Caki2 (cell line): Measurements from ENCODE around the gene RANGAP1. TPM values are rescaled to one million over a fixed set of nuclear protein-coding genes. Genes with fewer than 3 reads are reported as not detected.
"Not testable (repeated sequence)": the region's sequence is repeated elsewhere in the genome, so short reads cannot be mapped to it uniquely, and the experiment has no call there.

Experiments
- DNase-seq: peaks from one replicate; pipeline ENCODE4 v3.0.0-alpha.2; 2015; ENCODE audit warnings: low read depth
- in situ Hi-C: cut with HindIII; loops from 2 replicates; pipeline ENCODE4 v1.10.0; 2016; ENCODE audit warnings: low sequenced_read_pairs, low pct_unique_long_range_greater_than_20kb, mixed read lengths
- total RNA-seq: library from RNA; depleted of rRNA; stranded (reverse); fragments of >200 nt; shearing (Covaris generic); gene quantifications from 2 replicates; pipeline ENCODE4 v1.2.3, GENCODE V29; 2014; ENCODE audit warnings: low replicate concordance

RANGAP1 gene
- total RNA-seq, 1 experiment from 2014 or later, result 208 TPM

DNA sequence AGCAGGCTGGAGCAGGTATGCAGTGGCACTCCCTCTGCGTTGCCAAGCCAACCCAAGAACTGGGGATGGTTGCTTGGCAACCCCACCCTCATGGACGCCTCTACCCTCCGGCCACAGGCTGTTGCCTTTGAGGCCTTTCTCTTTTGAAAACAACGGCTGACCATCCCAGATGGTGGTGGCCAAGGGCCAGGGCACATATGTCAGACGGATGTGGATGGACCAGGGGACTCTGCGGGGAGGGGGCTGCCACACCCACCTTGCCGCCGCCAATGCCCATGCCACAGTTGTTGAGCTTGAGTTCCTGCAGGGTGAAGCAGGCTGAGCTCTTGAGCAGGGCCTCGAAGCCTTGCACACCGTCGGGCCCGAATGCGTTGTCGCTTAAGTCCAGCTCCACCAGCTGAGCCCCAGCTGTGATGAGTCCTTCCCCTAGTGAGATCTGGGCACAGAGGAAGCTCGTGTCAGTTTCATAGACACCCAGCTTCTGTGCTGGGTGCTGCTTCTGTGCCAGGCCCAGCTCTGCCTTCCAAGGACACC, 21.5 kb downstream of the RANGAP1 start:
- in situ Hi-C loops, result no loop called here
- DNase-seq, result no peak

DNA sequence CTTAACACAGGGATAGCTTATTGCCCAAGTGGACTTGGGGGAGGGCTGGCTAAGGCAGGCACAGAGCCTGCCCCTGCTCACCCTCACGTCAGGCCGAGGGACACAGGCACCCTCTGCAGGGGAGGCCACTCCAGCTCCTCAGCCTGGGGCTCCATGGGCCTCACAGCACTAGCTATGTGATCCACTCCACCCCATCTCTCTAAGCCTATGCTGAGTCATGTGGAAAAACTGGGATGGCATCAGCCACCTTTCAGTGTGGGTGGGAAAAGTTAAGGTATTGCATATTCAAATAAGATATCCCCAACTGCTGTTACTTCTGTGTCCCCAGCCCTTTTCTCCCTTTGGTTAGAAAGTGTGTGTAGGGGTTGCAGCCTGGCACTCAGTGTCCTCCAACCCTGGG, 22.3 kb downstream of the RANGAP1 start:
- in situ Hi-C loops, result no loop called here
- peak; percentile 47 for DNase-seq

DNA sequence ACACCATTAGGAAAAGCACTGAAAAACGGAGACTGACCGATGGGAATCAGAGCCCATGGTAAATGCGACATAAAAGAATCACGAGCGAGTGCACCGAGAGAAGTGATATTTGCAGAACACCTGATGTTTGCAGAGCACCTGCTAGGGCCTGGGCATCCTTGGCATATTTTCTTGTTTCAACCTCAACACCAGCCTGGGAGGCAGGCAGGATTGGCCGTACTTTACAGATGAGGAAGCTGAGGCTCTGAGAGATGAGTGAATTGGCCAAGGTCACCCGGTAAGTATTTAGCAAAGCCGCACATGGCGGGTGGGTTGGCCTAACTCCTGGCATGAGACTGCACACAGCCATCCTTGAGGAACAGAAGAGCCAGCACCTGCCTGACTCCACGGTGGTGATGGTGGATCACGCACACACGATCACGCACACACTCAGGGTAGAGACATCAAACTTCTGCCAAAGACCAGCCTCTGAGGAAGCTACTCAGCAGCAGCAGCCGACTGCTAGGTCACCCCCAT, 23.7 kb downstream of the RANGAP1 start:
- DNase-seq, result no peak
- in situ Hi-C loops, result no loop called here

DNA sequence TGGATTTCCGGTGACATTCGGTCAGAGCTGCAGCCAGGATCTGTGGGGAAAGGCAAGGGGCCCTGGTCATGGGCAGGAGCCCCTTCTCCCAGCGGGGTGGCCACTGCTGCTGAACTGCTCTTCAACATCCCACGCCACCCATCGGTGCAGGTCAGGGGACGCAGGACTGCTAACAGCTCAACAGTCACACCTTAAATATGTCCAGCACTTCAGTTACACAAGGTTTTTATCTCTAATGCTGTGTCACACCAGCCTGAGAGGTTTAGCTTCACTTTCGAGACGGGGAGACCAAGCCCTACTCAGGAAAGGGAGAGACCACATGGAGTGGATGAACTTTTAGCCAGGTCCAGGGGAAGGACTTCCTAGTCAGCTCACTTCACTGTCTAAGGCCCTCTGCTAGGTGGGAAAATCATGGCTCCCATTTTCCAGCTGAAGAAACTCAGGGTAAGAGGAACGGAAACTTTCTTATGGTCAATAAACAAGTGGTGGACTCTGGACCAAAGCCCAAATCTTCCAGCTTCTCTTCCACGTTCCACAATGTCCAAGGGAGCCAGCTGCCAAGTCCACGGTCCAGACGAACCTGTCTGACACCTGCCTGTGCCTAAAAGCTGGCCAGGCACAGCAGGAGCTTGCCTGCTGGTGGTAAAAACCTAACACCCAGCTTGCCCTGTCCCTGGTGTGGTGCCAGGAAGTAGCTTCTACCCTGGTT, 24.3 kb downstream of the RANGAP1 start:
- DNase-seq, result no peak
- in situ Hi-C loops, result no loop called here

DNA sequence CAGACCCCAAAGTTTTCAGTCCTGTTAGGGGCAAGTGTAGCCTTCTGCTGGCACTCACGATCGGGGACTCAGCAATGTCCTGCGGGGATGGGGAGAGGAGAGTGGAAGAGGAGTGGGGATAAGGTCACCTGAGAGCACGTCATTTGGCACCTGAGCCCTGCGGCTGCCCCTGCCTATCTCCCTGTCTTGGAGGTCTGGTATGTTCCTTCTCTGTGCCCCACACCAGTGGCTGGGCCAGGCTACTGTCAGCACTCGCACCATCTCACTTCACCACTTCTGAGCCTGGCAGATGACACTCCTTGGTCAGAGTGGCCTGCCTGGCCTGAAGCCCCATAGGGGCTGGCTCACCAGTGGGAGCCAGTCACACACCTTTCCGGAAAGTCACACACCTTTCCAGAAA, 25.1 kb downstream of the RANGAP1 start:
- in situ Hi-C loops, result no loop called here

DNA sequence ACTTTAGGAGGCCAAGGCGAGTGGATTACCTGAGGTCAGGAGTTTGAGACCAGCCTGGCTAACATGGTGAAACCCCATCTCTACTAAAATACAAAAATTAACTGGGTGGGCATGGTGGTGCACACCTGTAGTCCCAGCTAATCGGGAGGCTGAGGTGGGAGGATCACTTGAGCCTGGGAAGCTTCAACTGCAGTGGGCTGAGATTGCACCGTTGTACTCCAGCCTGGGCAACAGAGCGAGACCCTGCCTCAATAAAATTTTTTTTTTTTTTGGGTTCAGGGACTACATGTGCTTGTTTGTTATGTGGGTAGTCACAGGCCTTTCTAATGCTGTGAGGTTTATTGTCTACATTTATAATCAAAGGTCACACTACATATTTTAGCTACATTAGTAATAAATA, 26.2 kb downstream of the RANGAP1 start:
- in situ Hi-C loops, DNase-seq: not testable (repeated sequence)

More for the DNA sequence above, 25.1 kb downstream of the RANGAP1 start:
- no peak for DNase-seq

DNA sequence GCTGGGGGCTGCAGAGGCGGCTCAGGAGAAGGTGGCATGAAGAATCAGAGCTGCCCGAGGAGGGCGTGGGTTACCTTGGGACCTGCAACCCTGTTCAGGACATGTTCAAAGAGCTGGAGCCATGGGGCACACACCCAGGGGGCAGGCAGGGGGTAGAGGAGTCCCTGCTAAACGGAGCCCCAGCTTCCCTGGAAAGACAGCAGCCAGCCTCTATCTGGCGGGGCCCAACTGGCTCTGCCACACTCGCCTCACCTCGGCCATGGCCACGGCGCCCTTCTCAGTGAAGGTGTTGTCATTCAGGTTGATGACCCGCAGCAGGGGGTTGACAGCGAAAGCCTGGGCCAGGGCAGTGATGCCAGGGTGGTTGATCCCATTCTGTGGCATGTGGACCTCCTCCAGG, 28.3 kb downstream of the RANGAP1 start:
- in situ Hi-C loops, result no loop called here
- DNase-seq, result no peak

DNA sequence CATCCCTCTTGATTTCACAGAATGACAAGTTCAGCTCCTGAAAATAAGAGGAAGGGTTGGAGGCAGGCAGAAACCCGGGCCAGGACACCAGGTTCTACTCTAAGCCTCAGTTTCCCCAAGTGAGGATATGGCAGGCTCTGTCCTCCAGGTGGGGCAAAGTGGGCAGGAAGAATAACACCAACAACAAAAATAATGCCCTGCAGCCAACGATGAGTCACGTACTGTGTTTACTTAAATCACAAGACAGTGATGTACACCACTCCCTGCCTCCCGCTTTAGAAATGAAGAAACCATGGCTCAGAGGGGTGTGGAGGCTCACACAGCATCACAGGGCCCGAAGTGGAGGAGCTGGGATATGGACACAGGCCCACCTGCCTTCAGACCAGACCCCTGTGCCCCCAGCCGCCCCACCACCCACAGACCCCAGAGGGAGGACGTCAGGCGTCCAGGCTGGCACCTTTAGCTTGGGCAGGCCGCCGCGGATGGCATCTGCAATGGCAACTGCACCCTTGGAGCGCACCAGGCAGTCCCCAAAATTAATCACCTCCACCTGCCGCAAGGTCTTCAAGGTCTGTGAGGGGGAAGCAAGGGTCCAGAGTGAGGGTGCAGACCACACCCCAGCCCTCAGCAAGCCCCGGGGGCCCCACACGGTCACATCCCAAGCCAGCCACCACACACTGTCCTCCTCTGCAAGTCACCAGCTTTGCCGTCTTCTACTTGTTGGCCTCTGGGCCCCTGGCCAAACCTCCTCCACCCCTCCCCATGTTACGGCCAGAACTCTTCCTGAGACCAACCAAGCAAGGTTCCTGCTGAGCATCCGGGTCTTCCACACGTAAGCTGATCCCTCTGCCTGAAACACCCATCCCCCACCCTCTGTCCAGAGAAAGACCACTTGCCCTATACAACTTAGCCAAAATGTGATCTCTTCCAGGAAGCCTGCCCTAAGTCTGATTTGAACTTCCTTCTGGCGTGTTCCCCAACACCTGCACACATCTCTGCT, 29.4 kb downstream of the RANGAP1 start:
- in situ Hi-C loops, result no loop called here
- DNase-seq, result peak; percentile 74

DNA sequence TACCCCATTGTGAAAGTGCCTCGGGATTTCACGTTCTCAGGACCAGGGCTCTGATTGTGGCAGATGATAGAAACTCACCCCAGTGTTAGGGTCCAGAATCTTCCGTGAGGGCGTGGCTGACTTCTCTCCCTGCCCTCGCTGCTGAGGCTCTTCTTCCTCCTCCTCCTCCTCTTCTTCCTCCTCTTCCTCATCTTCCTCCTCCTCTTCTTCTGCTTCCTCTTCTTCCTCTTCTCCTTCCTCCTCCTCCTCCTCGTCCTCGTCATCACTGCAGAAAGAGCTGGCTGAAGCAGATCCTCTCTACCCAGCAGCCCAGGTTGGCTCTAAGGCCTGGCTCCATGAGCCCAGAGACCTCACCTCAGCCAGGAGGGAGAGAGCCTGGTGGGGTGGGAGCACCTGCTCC, 31.8 kb downstream of the RANGAP1 start:
- DNase-seq, result no peak
- in situ Hi-C loops, result no loop called here

DNA sequence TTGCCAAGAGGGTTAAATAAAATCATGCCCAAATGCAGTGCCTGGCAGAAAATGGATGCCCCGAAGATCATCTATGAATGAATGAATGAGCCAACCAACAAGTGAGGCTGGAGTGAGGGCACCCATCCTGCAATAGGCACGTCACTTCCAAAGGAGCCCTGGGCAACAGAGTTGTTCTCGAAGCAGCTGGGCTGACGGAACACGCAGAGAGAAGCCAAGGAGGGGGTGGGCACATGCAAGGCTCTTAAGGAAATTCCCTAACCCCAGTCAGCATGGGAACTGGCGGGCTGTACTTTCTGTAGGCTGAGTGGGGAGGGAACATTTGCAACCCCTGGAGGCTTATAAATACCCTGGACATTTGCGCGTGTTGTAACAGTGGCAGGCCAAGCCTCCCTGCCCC, 33.6 kb downstream of the RANGAP1 start:
- in situ Hi-C loops, result no loop called here
- DNase-seq, result no peak

DNA sequence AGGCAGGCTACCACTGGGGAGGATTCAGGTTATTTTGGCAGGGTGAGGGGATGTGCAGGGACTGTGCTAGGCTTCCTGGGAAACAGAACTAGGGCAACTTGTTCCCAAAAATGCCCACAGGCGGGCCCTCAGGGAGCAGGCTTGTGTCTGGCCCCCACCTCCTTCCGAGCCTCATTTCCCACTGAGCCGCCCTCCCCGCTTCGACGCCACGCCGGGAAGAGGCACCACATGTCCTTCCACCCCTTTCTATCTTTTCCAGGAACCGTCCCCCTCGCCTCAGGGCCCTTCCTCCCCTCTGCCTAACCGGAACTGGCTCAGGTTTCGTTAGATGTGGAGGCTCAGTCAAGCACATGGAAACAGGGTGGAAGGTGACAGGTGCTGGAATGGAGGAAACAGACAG, 35.9 kb downstream of the RANGAP1 start:
- no peak for DNase-seq
- in situ Hi-C loops, result no loop called here

DNA sequence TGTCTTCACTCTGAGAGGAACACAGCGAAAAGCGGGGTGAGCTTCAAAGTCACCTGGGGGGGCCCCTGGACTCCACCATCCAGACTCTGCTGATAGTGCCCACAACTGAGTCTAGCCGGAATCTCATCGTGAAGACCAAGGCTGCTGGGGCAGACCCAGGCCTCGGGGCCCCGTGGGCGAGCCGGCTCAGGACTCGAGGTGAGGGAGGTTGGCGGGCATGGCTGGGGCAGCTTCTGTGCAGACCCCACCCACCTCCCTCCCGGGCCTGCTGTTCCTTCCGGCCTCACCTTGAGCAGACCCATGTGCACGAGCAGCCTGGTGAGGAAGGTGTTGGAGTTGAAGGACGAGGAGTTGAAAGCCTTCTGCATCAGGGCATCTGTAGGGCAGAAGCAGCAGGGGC, 36.5 kb downstream of the RANGAP1 start:
- no peak for DNase-seq
- in situ Hi-C loops, result no loop called here

DNA sequence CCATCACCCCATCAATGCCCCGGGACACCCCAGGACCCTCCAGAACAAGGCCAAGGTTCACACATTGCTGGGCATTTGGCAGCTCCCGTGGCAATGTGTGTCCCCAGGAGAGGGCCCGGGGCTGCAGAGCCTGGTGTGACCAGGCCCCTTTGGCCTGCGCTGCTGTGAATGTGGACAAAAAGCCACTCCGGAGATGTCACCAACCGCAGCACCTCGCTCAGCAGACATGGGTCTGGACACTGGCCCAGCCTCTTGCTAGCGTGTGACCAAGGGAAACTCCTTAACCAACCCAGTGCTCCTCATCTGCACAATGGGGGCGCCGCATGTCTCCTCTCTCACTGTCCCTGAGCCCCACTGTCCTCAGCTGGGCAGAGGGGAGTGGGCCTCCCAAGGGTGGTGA, 37.2 kb downstream of the RANGAP1 start:
- in situ Hi-C loops, result no loop called here
- DNase-seq, result no peak

DNA sequence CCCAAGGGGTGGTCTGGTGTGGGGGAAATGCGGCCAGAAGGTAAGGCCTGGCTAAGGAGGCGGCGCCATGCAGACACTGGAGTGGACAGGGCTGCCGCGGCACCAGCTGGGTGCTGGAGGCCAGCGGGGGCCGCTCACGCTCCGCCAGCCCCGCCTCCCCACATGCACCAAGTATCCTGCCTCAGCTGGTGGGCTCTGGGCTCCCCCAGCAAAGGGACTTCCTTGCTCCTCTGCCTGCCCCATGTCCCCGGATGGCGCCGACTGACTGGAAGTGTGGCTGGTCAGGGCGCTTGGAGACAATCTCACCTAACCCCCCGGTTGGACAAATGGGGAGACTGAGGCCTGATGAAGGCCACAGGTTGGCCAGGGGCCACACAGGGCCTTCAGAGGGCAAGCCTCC, 37.7 kb downstream of the RANGAP1 start:
- in situ Hi-C loops, result no loop called here
- DNase-seq, result no peak

DNA sequence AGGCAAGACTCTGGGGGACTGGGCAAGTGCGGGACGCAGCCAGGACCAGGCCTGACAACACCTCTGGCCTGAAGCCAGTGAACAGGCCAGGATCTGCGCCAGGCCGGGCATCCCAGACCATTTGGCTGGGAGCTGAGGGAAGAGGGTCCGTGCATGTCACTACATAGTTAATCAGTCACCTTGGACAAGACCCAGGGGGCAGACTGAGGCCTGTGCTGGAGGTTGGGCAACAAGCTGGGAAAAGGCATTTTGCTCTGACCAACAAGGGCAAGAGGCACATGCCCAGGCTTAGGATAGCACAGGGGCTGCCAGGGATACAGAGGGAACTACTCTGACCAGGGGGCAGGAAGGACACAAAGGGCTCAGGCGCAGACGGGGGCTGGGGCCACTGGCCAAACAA, 38.3 kb downstream of the RANGAP1 start:
- in situ Hi-C loops, result no loop called here
- no peak for DNase-seq

DNA sequence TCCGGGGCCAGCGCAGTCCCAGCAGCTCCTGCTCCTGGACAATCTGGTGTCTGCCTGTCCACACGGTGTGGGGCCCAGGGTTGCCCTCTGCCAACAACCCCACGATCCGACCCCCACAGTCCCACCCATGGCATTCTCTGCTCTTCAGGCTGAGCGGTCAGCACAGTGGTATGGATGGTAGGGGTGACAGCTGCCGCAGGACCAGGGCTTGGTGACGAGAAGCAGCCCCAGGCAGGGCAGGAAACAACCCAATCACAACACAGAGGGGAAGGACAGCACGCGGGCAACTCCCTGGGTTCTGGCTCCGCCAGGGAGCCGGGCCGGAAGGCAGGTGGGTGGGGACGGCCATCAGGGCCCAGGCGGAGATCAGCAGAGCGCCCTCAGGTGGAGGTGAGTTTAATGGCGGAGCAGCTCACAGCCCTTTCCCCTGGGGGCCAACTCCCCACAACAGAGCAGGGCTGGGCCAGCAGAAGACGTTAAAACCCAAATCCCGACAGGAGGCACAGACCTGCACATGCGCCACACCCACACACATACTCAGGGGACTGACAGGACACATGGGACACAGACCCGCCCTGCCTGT, 40.0 kb downstream of the RANGAP1 start:
- no peak for DNase-seq
- in situ Hi-C loops, result no loop called here

DNA sequence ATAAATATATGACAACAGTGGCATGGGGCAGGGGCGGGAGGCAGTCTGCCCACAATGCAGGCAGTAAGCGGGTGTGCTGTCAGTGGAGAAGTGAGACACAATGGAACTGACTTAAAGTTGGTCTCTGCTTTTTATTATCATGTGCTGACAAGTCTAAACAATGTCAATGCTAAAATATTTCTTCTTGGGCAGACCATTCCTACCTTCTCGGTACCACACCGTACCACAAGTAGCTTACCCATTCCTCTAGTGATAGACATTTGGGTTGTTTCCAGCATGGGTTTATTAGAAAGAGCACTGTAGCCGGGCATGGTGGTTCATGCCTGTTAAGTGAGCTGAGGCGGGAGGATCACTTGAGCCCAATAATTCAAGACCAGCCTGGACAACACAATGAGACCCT, 42.6 kb downstream of the RANGAP1 start:
- in situ Hi-C loops, result no loop called here

DNA sequence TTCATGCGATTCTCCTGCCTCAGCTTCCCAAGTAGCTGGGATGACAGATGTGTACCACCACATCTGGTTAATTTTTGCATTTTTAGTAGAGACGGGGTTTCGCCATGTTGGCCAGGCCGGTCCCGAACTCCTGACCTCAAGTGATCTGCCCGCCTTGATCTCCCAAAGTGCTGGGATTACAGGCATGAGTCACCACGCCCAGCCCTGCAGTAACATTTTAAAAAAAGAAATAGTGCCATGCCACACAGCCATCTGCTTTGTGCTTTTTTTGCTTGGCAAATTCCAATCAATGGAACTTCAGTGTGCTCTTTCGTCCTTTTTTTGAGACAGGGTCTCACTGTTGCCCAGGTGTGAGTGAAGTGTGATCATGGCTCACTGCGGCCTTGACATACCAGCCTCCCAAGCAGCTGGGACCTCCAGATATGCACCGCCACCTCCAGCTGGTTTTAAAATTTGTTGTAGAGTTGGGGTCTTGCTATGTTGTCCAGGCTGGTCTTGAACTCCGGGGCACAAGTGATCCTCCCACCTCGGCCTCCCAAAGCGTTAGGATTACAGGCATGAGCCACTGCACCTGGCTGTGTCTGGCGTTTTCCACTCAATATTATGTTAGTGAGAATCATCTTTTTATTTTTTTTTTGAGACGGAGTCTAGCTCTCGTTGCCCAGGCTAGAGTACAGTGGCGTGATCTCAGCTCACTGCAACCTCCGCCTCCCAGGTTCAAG, 43.4 kb downstream of the RANGAP1 start:
- no peak for DNase-seq
- in situ Hi-C loops, result no loop called here

More for the DNA sequence above, 42.6 kb downstream of the RANGAP1 start:
- DNase-seq, result no peak
